HPDE6-E6E7 (cell line): ENCODE measurements around the gene PHF5A.
"Not testable (repeated sequence)": the region's sequence is repeated elsewhere in the genome, so short reads cannot be mapped to it uniquely, and the experiment has no call there.

Experiments used
- DNase-seq: peaks from one replicate; pipeline ENCODE4 v3.0.0; 2011; ENCODE audit warnings: missing footprints; ENCODE audit errors: extremely low spot score

PHF5A gene

DNA sequence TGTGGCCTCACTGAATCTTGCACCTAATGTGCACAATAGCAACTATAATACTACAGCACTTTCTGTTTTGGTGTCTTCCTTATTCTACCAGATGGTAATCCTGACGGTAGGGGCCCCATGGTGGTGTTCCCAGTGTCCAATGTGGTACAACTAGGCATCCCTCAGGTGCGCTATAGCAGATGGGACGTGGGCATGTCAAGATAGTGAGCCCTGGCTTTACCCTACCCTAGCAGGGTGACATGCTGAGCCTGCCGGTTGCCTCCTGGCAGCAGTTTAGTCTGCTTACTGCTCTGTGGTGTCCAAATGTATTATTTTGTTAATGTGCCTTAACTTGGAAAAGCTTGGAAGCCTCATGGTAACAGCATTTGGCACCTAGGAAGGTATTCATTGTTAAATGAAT lies 19.6 kb upstream of the PHF5A start:
- DNase-seq: no peak

DNA sequence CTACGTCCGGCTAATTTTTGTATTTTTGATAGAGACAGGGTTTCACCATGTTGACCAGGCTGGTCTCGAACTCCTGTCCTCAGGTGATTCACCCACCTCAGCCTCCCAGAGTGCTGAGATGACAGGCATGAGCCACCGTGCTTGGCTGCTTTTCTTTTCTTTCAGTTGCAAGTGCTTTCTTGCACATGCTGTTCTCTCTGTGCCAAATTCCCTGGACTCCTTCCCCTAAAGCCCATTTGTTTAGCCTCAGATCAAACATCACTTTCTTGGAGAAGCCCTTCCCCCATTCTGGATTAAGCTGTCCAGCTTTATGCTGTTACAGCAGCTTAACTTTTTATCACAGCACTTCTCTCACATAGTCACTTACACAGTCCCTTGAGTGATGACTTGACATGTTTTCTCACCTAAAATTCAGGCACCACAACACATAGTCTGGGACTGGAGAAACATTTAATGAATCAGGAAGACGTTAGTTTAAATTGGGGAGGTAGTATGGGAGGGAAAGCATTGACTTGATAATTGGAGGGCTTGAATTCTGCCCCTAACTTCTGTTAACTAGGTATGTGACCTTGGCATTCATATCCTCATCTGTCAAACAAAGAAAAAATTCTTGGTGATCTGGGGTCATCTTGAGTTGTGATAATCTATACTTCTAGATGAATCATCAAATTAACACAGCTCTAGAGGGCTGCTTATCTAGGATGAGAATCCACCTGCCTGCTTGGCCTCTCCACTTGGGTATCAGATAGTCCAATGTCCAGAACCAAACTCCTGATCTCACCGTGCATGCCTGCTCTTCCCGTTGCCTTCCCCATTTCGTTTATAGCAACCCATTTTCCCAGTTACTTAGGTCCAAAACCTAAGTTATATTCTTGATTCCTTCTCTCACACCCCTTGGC lies 18.8 kb upstream of the PHF5A start:
- no peak for DNase-seq

DNA sequence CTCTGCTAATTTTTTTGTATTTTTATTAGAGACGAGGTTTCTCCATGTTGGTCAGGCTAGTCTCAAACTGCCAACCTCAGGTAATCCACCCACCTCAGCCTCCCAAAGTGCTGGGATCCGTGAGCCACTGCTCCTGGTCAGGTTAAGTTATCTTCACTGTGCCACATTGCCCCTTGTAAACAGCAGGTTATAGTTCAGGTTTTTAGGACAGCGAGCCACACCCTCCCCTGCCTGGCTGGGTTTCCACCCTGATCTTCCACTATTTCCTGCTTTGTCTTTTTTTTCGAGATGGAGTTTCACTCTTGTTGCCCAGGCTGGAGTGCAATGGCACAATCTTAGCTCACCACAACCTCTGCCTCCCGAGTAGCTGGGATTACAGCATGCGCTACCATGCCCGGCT lies 16.5 kb upstream of the PHF5A start:
- DNase-seq: no peak

DNA sequence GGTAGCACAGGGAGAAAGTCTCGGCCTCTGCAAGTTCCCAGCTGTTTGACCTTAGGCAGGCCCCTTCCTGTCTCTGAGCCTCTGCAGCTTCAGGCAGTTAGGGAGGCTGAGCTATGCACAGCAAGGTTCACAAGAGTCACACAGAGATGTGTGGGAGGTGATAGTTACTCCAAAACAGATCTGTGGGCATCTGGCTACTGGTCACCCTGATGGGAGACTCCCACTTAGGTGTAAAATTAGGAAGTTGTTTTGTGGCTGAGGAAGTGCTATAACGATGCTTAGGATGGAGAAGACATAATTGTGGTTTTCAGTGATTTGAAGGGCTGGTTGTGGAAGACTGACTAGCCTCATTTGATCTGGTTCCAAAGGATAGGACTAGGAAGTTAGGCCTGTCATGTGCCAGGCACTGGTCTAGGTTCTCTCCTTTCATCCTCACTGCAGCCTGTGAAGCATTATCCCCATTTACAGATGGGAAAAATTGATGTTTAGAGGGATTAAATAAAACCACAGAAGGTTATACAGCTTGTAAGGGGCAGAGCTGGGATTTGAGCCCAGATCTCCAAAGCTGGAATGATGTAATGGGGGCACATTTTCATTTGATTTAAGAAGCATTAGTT lies 13.9 kb upstream of the PHF5A start:
- no peak for DNase-seq

DNA sequence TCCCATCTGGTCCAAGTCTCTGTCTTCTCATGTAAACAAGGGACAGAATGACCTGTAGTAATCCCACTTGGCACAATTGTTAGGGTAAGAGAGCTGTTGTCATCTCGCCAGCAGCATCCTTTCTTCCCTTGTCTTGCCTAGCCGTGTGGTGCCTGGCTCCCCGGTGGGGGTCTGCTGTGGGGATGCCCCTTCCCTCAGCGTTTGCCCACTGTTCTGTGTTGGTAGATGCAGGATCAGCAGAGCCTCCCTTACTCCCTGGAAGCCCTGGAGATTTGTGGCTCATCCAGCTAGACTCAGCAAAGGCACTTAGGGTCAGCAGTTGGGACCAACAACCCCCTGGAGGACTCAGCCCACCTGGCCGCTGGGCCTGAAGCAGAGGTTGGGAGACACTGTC lies 13.4 kb upstream of the PHF5A start:
- no peak for DNase-seq

DNA sequence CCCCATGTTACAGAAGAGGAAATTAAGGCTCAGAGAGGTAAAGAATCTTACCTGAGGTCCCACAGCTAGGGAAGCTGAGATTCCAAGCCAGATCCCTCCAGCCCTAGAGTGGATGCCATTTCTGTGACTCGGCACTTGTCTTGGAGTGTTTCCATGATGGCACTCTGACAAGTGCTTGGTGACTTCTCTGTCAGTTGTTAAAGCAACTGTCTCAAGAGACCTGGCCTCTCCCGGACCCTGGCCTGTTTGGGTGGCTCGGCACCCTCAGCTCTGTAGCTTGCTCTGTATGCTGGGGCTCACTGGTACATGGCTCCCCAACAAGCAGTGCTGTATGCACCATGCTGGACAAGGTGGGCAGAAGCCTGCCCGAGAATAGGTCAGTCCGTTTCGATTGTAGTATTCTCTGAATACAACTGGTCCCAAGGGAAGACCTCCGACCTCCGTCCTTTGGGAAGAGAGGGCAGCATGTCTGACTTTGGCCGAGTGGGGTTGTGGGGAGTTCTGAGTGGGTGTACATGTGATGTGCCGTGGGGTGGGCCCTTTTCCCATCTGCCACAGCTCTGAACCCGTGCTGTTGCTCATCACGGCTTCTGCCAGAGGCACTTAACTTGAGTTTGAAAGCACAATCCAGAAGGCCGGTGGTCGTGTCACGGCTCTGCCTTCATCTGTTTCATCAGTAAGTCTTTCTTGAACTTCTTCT lies 12.8 kb upstream of the PHF5A start:
- DNase-seq: no peak

DNA sequence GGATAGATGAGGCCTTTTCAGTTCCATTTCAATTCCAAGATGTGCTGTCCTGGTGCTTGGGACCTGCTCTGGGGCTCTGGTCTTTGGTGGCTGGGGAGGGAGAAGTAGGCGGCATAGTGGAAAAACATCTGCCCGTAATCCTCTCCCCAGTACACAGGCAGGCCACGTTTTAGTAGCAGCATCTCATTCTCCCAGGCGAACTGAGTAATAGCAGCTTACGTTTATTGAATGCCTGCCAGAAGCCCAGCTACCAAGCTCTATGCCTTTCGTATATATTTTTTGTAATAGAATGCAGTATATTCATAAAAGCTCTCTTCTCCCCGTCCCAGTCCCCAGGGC lies 11.9 kb upstream of the PHF5A start:
- no peak for DNase-seq

DNA sequence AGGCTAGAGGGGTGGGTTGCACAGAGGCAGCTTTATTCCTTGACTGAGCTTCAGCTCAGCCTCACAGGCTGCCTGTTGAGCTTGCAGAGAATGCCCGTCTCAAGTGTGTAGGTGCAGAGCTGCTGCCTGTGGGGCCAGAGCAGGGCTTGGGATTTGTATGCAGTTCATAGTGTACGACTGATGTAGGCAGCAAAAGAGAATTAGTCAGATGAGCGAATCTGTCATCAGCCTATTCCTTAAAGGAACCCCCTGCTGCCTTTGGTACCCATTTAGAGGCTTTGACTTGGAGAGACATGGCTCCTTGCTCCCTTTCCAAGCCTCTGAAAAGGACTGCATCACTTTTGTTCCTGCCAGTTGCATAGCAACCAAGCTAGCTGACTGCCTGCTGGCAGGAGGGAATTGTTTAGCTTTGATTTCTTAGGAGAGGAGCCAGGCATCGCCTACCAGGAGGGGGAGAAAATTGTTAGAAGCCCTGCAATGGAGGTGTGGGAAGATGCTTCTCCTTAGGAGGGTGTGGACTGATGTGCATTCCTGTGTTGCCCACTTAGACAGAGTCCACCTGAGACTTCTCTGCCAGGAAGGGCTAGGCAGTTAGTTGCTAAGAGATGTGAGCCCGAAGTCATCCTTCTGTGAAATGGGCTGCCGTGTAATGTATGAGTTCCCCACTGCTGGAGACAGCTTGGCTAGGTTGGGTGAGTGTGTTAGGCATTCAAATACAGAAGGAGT lies 11.3 kb upstream of the PHF5A start:
- no peak for DNase-seq

DNA sequence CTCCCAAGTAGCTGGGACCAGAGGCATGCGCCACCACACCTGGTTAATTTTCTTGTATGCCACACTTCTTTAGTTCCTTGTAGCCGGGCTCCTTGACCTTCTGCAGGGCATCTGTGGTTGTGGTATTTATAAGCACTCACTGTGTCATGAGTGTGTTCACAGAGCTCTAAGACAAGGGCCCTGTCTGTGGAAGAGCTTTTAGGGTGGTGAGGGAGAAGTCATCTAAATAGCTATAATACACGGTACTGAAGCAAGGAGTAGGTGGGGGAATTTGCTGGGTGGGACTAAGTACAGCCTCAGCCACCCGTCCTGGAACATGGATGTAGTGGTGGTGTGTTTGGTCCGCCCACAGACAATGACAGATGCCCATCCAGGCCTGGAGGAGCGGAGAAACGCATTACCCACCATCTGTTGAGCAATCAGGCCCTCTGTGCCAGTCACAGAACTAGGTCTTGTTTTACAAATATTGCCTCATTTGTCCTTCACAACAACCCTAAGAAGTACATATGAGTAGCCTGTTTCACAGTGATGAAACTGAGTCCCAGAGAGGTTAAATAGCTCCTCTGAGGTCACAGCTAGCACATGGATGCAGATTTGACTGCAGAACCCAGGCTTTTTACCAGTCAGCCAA lies 10.5 kb upstream of the PHF5A start:
- DNase-seq: no peak

DNA sequence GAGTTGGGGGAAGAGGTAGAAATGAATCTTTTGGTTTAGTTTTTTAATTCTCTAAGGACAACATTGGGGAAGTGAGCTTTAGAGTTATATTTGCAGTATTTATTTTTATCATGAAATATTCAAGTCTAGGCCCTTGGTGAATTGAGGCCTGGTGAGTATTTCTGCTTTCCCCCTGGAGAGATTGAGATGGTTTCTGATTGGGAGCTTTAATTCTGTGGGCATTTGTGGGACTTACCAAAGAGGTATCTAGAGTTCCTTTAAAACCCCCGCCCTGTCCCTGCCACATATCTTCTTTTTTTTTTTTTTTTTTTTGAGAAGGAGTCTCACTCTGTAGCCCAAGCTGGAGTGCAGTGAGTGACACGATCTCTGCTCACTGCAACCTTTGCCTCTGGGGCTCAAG lies 10.0 kb upstream of the PHF5A start:
- no peak for DNase-seq

DNA sequence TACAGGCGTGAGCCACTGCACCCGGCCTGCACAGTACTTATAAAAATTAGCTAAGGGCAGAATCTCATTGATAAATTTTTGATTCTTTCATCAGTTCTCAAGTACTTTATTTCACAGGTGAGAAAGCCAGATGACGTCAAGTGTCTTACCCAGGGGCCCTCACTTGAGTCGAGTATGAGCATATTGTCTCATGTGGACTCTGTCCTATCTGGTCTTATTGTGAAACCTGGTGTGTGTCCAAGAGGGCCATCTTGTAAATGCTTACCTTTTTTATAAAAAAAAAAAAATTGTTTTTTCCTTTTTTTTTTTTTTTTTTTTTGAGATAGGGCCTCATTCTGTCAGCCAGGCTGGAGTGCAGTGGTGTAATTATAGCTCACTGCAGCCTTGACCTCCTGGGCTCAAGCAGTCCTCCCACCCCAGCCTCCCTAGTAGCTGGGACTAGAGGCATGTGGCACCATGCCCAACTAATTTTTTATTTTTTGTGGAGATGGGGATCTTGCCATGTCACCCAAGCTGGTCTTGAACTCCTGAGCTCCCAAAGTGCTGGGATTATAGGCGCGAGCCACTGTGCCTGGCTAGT lies 6.5 kb upstream of the PHF5A start:
- no peak for DNase-seq

DNA sequence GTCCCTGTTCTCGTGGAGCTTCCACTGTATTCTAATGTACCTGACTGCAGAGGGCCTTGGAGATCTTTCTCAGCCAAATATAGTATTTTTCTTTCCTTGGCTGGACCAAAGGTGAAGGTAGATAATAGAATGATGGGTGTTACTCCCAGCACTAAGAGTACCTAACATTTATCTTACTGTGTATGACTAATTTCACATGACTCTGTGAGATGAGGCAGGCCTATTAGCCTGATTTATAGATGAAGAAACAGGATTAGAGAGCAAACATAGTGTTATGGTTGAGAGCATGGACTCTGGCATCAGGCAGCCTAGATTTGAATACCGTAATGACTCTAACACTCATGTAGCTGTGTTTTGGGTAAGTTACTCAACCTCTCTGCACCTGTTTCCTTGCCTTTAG lies 3.1 kb upstream of the PHF5A start:
- no peak for DNase-seq

DNA sequence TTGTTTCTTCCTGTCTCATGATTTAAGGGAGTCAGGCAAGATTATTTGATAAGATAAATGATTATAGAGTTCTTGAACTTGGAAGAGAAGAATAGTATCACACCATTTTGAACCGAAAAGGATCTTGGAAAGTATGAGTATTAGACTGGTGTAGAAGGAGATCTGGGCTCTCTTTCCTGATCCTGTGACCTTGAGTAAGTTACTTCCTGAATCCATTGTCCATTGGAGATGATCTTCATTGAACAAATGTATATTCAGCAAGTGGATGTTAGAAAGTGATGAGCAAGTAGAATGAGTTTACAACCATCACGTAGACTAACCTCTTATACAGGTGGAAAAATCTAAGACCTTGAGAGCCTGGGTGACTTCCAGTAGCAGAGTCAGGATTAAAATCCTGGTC lies 2.4 kb upstream of the PHF5A start:
- DNase-seq: no peak

DNA sequence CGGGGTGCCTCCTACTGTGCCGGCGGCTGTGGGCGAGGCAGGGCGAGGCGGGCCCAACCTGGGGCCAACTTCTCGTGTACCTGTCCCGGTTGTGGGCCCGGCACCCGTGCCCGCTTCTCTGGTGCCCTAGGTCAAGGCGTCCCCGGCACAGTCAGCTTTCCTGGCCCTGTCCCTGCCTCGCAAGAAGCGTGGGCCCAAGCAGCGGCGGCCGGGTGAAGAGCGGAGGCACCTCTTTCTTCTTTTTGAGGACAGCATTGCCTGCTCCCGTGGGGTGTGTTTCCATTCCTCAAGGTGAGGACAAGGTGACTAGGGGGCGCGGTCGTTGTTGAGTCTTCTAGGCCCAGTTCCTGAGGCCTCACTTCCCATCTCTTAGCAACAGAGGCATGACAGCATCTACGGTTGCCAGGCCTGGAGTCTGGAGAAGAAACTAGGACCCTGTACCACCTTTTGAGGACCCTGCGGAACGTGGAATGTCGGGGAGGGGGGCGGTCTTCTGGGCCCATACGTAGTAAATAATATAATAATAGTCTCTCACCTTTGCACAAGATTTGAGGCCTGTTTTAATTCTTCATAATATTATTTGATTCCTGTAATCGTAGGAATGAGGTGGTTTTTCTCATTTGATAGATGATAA lies 843 bp upstream of the PHF5A start:
- no peak for DNase-seq

DNA sequence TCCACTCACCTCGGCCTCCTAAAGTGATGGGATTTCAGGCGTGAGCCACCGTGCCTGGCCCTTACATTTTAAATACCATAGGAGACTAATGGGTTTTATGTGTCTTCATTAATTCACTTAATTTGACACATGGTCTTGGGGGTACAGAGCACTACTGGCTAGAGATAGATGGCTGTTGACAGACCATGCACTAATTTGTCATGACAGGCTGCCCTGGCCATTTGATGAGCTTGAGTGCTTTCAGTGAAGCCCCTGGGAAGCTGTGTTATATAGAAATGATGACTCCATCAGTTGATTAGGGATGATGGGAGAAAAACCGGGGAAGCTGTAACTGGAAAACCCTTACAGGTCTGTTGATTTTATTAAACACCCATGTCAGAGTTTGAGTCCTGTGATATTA lies 6.6 kb downstream of the PHF5A start:
- no peak for DNase-seq

DNA sequence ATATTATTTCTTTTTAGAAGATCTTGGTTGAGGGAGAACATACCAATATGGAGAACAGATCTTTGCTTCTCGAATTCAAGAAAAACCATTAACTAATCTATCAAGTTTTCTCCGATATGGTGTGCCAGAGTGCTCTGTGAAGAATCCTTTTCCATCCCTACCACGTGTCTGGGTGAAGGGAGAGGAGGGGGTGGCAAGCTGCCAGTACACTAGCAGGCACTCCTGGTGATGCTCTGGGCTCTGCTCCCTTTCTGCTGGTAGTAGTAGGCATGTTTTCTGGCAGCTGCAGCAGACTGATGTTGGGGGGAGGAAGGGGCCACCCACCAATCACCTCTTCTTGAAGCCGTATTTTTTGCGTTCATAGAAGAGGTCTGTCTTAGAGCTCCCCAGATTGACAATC lies 8.4 kb downstream of the PHF5A start:
- not testable (repeated sequence) for DNase-seq

DNA sequence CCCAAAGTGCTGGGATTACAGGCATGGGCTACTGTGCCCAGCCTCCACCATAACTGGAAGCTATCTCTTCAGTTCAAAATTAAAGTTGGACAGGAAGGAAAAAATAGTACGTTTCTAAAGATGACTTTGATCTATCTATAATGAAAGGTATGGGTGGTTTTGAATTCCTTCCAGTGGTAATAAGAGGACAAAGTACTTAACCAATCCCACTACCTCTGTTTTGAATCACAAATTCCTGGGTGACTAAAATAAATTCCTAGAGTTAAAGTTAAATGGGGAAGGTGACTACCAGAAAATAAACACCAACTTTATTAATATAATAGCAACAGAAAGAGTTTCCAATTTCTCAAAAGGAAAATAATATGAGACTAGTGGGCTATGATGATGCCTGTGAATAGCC lies 9.1 kb downstream of the PHF5A start:
- no peak for DNase-seq

DNA sequence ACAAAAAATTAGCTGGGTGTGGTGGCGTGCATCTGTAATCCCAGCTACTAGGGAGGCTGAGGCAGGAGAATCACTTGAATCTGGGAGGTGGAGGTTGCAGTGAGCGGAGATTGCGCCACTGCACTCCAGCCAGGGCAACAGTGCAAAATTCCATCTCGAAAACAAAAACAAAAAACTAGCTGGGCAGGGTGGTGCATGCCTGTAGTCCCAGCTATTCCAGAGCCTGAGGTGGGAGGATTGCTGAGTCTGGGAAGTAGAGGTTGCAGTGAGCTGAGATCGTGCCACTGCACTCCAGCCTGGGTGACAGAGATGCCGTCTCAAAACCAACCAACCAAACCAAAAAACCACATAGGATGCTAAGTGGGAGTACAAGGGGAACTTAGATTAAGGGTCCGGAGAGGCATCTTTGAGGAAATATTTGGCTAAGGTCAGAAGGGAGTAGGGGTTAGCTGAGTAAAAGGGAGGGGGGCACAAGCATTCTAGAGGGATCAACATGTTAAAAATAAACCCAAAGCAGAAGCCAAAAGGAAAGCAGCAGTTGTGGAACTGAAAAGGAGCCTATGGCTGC lies 10.2 kb downstream of the PHF5A start:
- no peak for DNase-seq

DNA sequence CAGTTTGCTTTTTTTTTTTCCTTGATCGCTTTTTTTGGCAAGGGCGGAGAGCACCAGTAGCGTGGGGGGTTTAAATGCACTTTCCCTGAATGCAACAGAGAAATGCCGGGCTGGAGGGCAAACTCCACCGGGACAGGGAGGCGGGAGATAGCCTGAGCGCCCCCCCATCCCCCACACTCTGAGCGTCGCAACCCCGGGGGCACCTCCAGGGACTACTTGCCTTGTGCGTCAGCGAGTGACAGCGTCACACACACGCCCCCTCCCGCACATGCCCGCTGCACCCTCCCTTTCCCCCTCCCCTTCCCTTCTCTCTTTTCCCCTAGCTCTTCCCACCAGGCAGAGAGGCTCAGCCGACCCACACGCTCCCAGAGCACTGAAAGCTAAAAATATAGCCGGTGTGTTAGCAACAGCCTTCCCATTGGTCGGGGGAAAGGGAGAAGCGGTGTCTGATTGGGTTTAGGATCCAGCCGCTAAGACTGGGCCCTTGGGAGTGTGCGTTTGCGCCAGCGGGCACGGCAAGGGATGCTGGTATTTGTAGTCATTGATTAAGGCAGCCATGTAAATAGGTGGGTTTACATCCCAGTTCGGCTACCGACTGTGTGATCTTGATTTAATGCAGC lies 20.2 kb downstream of the PHF5A start:
- DNase-seq: peak; percentile 96
